Caco-2 (cell line): Measurements from ENCODE around the gene EVI5L. TPM values are rescaled to one million over a fixed set of nuclear protein-coding genes. Genes with fewer than 3 reads are reported as not detected.

ENCODE experiments used
- BruUV-seq: library from RNA; stranded (reverse); fragments of 400-500 nt; replicated peaks from 2 replicates; lab custom pipeline; 2021; lab: Mats Ljungman, UMichigan
- CTCF ChIA-PET: fragments of 300-600 bp; sonication (Branson Sonifier 250); formaldehyde crosslinking; loops from one replicate; lab custom pipeline; 2022; ENCODE audit warnings: antibody characterized with exemption; lab: Charles Lee
- POLR2A ChIA-PET: fragments of 300-600 bp; sonication (Branson Sonifier 250); formaldehyde crosslinking; loops from one replicate; lab custom pipeline; 2022; ENCODE audit warnings: antibody characterized with exemption; lab: Charles Lee
- DNase-seq, 2 experiments: peaks; one replicate each; pipeline versions ENCODE4 v3.0.0 to v3.0.0-alpha.2; 2020 to 2022
- H3K27me3 ChIP-seq: replicated peaks from 2 replicates; pipeline ENCODE4 v1.6.0; 2011; ENCODE audit warnings: low read length; ENCODE audit not compliant: control insufficient read depth, insufficient read depth
- H3K36me3 ChIP-seq: 2 replicates; pipeline ENCODE4 v1.5.1; 2011; ENCODE audit warnings: low read length; ENCODE audit not compliant: control insufficient read depth, insufficient read depth
- H3K4me1 ChIP-seq: fragments of 250-450 bp; sonication (Bioruptor Pico); 2 replicates; pipeline ENCODE4 v1.5.1; 2020; ENCODE audit warnings: mild to moderate bottlenecking
- H3K4me3 ChIP-seq: 2 replicates; pipeline ENCODE4 v1.5.1; 2011; ENCODE audit warnings: low read depth, mild to moderate bottlenecking, control low read depth, low read length
- H3K9me3 ChIP-seq: fragments of 250-450 bp; sonication (Bioruptor Pico); 2 replicates; pipeline ENCODE4 v1.5.1; 2020; ENCODE audit warnings: mild to moderate bottlenecking, moderate library complexity
- H3K27ac Mint-ChIP-seq: one replicate; pipeline ENCODE4 v1.8.0; 2022; ENCODE audit warnings: mixed read lengths; ENCODE audit not compliant: unreplicated experiment
- H3K27me3 Mint-ChIP-seq: one replicate; pipeline ENCODE4 v1.8.0; 2022; ENCODE audit warnings: mixed read lengths; ENCODE audit not compliant: insufficient read depth, unreplicated experiment
- H3K36me3 Mint-ChIP-seq: one replicate; pipeline ENCODE4 v1.8.0; 2022; ENCODE audit warnings: mild to moderate bottlenecking, mixed read lengths; ENCODE audit not compliant: insufficient read depth, unreplicated experiment
- H3K4me1 Mint-ChIP-seq: one replicate; pipeline ENCODE4 v1.8.0; 2022; ENCODE audit warnings: low read depth, mixed read lengths; ENCODE audit not compliant: unreplicated experiment
- H3K4me3 Mint-ChIP-seq: one replicate; pipeline ENCODE4 v1.8.0; 2022; ENCODE audit warnings: mild to moderate bottlenecking, moderate library complexity, mixed read lengths; ENCODE audit not compliant: unreplicated experiment
- H3K9me3 Mint-ChIP-seq: one replicate; pipeline ENCODE4 v1.8.0; 2022; ENCODE audit warnings: mixed read lengths; ENCODE audit not compliant: unreplicated experiment
- CTCF ChIP-seq, 2 experiments: fragments of 200-600 bp in 1 of 2; IDR thresholded peaks; 1 replicate in 1 of 2; 2 replicates in 1 of 2; pipeline versions ENCODE4 v1.5.1 to v1.8.0; 2011 to 2022; ENCODE audit warnings: antibody characterized with exemption in 1 of 2, control low read depth in 1 of 2, inconsistent platforms in 1 of 2, low read depth in 1 of 2, low read length in 1 of 2, mild to moderate bottlenecking in 1 of 2, moderate library complexity in 1 of 2; ENCODE audit not compliant: insufficient read depth in 1 of 2, severe bottlenecking in 1 of 2, unreplicated experiment in 1 of 2
- intact Hi-C: fragments of 100-400 bp; cut with micrococcal nuclease; formaldehyde crosslinking; loops from one replicate; pipeline ENCODE4 v1.10.0; 2022; ENCODE audit not compliant: unreplicated experiment
- total RNA-seq: library from RNA; stranded (reverse); gene quantifications from 2 replicates; pipeline ENCODE4 v1.2.3, GENCODE V29; 2022

The EVI5L gene
- total RNA-seq, 1 experiment from 2014 or later = 9.8 TPM

- no peak overlapping the region for H3K4me3 Mint-ChIP-seq
- ChIA-PET POLR2A (no interaction called here), CTCF (no interaction called here)
- H3K9me3 Mint-ChIP-seq = no peaks in the 10 kb centered on the region
- H3K9me3 ChIP-seq = 0 out of 2 replicates have a peak, but pooled peaks cover under 1% of the 10 kb centered on the region
- peaks cover 35% of the 10 kb centered on the region for H3K4me1 Mint-ChIP-seq
- DNase-seq = no peak
- intact Hi-C loops = no loop called here
- H3K36me3 ChIP-seq = no peaks in the 10 kb centered on the region
- peaks cover 11% of the 10 kb centered on the region for H3K36me3 Mint-ChIP-seq
- no peak overlapping the region for H3K27ac Mint-ChIP-seq
- BruUV-seq = no TSS peak
- H3K4me3 ChIP-seq = no peak overlapping the region
- H3K4me1 ChIP-seq = peaks cover 29% of the 10 kb centered on the region
- no peaks in the 10 kb centered on the region for H3K27me3 ChIP-seq
- no peak for TF ChIP-seq CTCF (IDR thresholded peaks at IDR 0.05; ENCODE audit: insufficient read depth in 1 of 2, low read depth in 1 of 2, low read length in 1 of 2, severe bottlenecking in 1 of 2, unreplicated experiment in 1 of 2)
- no peaks in the 10 kb centered on the region for H3K27me3 Mint-ChIP-seq
Measured at GRCh38 chr19:7788178-7788932, 41.7 kb upstream of the EVI5L start.

GRCh38 chr19:7788933-7789323, 41.1 kb upstream of the EVI5L start:
- ChIA-PET CTCF (no interaction called here), POLR2A (no interaction called here)
- Histone ChIP-seq H3K4me1 (peaks cover 24% of the 10 kb centered on the region), H3K27me3 (no peaks in the 10 kb centered on the region), H3K36me3 (no peaks in the 10 kb centered on the region), H3K4me3 (no peak overlapping the region), H3K9me3 (peaks cover 6% of the 10 kb centered on the region; the same call in 1 of the 2 replicates)
- TF ChIP-seq CTCF (IDR thresholded peaks at IDR 0.05; ENCODE audit: insufficient read depth in 1 of 2, low read depth in 1 of 2, low read length in 1 of 2, severe bottlenecking in 1 of 2, unreplicated experiment in 1 of 2) = no peak
- Mint-ChIP-seq H3K27ac (no peak overlapping the region), H3K36me3 (peaks cover 11% of the 10 kb centered on the region), H3K27me3 (no peaks in the 10 kb centered on the region), H3K4me1 (peaks cover 30% of the 10 kb centered on the region), H3K4me3 (no peak overlapping the region), H3K9me3 (no peaks in the 10 kb centered on the region)
- no peak for DNase-seq
- intact Hi-C loops = no loop called here
- BruUV-seq = no TSS peak

- Histone ChIP-seq H3K4me1 (peaks cover 21% of the 10 kb centered on the region), H3K27me3 (no peaks in the 10 kb centered on the region), H3K4me3 (no peak overlapping the region), H3K9me3 (peaks cover 8% of the 10 kb centered on the region; the same call in 1 of the 2 replicates), H3K36me3 (no peaks in the 10 kb centered on the region)
- intact Hi-C loops = no loop called here
- Mint-ChIP-seq H3K4me3 (no peak overlapping the region), H3K27me3 (no peaks in the 10 kb centered on the region), H3K27ac (no peak overlapping the region), H3K36me3 (peaks cover 11% of the 10 kb centered on the region), H3K9me3 (no peaks in the 10 kb centered on the region), H3K4me1 (peaks cover 25% of the 10 kb centered on the region)
- CTCF ChIA-PET = no interaction called here
- BruUV-seq = no TSS peak
- DNase-seq = no peak
- TF ChIP-seq CTCF (IDR thresholded peaks at IDR 0.05; ENCODE audit: insufficient read depth in 1 of 2, low read depth in 1 of 2, low read length in 1 of 2, severe bottlenecking in 1 of 2, unreplicated experiment in 1 of 2) = no peak
- POLR2A ChIA-PET = no interaction called here
Measured at GRCh38 chr19:7789447-7789846, 40.6 kb upstream of the EVI5L start.
